GM12878 (cell line): ENCODE results near the gene B3GALT6.

Experiments
- ATF3 ChIP-seq: IDR thresholded peaks from 2 replicates; pipeline ENCODE4 v1.6.1; 2011; ENCODE audit warnings: low read depth, mild to moderate bottlenecking, low read length, moderate library complexity, borderline replicate concordance; ENCODE audit errors: extremely low read depth
- CTCF ChIP-seq, 3 experiments: IDR thresholded peaks in 2 of 3; conservative IDR thresholded peaks in 1 of 3; 2 replicates each; pipeline ENCODE4 v1.5.1; 2011; ENCODE audit warnings: low read depth in 3 of 3, low read length in 3 of 3, mild to moderate bottlenecking in 3 of 3, control low read depth in 2 of 3, moderate library complexity in 2 of 3, inconsistent platforms in 1 of 3, mixed read lengths in 1 of 3; ENCODE audit not compliant: control insufficient read depth in 2 of 3, insufficient read depth in 1 of 3; ENCODE audit errors: extremely low read depth in 1 of 3
- ESRRA ChIP-seq: IDR thresholded peaks from 2 replicates; pipeline ENCODE4 v1.6.1; 2012; ENCODE audit warnings: mild to moderate bottlenecking, low read length, improper control_type of control experiment
- EZH2 ChIP-seq: IDR thresholded peaks from 2 replicates; pipeline ENCODE4 v1.6.1; 2012; ENCODE audit warnings: low read depth, mild to moderate bottlenecking, control low read depth, inconsistent platforms, low read length, borderline replicate concordance; ENCODE audit not compliant: control insufficient read depth
- FOS ChIP-seq: IDR thresholded peaks from 3 replicates; pipeline ENCODE4 v1.6.1; 2011; ENCODE audit warnings: borderline replicate concordance; ENCODE audit not compliant: insufficient read length; ENCODE audit errors: extremely low read depth
- MTA2 ChIP-seq: fragments of 450-650 bp; IDR thresholded peaks from 2 replicates; pipeline ENCODE4 v1.6.1; 2016; ENCODE audit warnings: low read depth, mild to moderate bottlenecking, moderate library complexity
- MXI1 ChIP-seq: fragments of 150-350 bp; IDR thresholded peaks from 2 replicates; pipeline ENCODE4 v1.6.1; 2011; ENCODE audit warnings: low read depth, mild to moderate bottlenecking, inconsistent platforms, low read length, improper control_type of control experiment
- NFYB ChIP-seq: IDR thresholded peaks from 2 replicates; pipeline ENCODE4 v1.6.1; 2011; ENCODE audit warnings: low read depth, mild to moderate bottlenecking, low read length, improper control_type of control experiment, moderate library complexity; ENCODE audit not compliant: insufficient read depth
- POLR2AphosphoS5 ChIP-seq: IDR thresholded peaks from 2 replicates; pipeline ENCODE4 v1.6.1; 2011; ENCODE audit warnings: mild to moderate bottlenecking, low read length, inconsistent platforms
- POU2F2 ChIP-seq: IDR thresholded peaks from 3 replicates; pipeline ENCODE4 v1.6.1; 2011; ENCODE audit warnings: low read depth, mild to moderate bottlenecking, low read length, borderline replicate concordance
- REST ChIP-seq: IDR thresholded peaks from 2 replicates; pipeline ENCODE4 v1.6.1; 2012; ENCODE audit warnings: mild to moderate bottlenecking, low read depth, low read length
- SP1 ChIP-seq: IDR thresholded peaks from one replicate; pipeline ENCODE4 v1.6.1; 2011; ENCODE audit warnings: low read depth, low read length
- TARDBP ChIP-seq: IDR thresholded peaks from 2 replicates; pipeline ENCODE4 v1.6.1; 2016; ENCODE audit warnings: borderline replicate concordance
- ZNF274 ChIP-seq: IDR thresholded peaks from one replicate; pipeline ENCODE4 v1.8.0; 2011; ENCODE audit not compliant: insufficient read length, insufficient read depth

- no peak for TF ChIP-seq EZH2
- TF ChIP-seq FOS: no peak
- TF ChIP-seq SP1: no peak
- no peak for TF ChIP-seq ATF3
- TF ChIP-seq REST: no peak
- no peak for TF ChIP-seq TARDBP
- no peak for TF ChIP-seq ZNF274
- TF ChIP-seq NFYB: no peak
- no peak for TF ChIP-seq POLR2AphosphoS5
- no peak for TF ChIP-seq MXI1
- no peak for TF ChIP-seq ESRRA
- no peak for TF ChIP-seq CTCF (IDR thresholded peaks at IDR 0.05 in 2 of 3, conservative IDR thresholded peaks at IDR 0.05 in 1 of 3; ENCODE audit: control insufficient read depth in 2 of 3, extremely low read depth in 1 of 3, insufficient read depth in 1 of 3, low read depth in 3 of 3, low read length in 3 of 3)
- no peak for TF ChIP-seq MTA2
- TF ChIP-seq POU2F2: no peak
Observed at GRCh38 chr1:1228187-1228586, 3.9 kb upstream of the B3GALT6 start.
